Inflammatory macrophage treated with lipopolysaccharide for 4 hours (primary cell): ENCODE results near the gene EIF4G2.

Experiments used
- DNase-seq: peaks from one replicate; pipeline ENCODE4 v3.0.0-alpha.2; 2020

Gene EIF4G2

DNA sequence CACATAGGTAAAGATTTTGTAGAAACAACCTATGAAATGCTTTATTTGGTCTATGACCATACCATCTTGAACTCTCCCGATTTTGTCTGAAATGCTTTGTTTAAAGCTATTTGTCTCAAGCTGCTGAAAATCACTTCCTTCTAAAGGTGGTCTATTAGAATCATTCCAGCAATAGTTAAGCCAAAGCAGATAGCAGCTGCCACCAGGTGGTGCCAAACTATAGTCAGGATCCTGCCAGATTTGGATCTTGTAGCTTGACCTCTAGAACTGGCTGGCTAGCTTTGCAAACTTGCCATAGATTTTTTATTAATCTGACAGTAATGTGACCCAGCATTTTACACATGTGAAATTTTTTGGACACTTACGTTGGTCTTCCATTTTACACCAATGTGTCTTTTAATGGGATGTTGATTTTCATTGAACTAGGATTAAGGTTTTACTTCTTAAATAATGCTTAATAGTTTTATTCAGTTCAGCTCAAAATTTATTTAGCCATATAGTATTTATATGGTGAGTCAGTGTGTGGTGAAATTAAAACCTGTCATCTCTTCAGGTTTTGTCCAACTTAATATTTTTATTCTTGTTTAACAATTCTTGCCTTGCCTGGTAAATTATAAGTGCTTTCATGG, 38.0 kb downstream of the EIF4G2 start:
- peak; percentile 64 for DNase-seq

DNA sequence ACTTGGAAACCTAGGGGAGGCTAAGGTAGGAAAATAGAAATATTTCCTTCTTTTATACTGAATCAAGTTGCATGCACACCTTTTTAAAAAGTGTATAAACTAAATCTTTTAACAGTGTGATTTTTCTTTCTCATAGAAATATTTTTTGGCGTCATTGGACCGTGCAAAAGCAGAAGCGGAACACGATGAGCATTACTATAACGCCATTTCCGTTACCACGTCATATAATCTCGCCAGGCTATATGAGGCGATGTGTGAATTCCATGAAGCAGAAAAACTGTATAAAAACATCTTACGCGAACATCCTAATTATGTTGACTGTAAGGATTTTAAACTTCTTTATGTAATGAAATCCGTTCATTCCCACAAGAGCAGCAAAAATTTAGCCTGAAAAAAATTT, 44.3 kb downstream of the EIF4G2 start:
- DNase-seq, result no peak

GRCh38 chr11:10763766-10764165, 45.0 kb downstream of the EIF4G2 start:
- no peak for DNase-seq

GRCh38 chr11:10762913-10763421, 45.8 kb downstream of the EIF4G2 start:
- DNase-seq, result no peak

DNA sequence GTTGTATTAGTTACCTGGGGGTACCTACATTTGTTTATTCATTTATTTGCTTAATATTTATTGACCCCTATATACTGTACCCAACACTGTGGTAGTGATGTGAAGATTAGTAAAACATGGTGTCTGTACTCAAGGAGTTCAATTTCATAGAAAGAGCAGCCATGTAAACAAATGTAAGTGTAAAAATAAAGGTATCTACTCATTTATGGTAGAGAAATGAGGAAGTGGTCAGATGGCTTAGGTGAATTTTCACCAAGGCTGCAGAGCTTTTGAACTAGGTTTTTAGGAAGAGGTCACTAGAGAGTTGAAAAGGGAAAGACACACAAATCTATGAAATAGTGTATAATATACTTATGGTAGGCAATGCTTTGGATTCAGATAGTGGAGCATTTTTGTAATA, 46.5 kb downstream of the EIF4G2 start:
- DNase-seq, result no peak

GRCh38 chr11:10761085-10761698, 47.5 kb downstream of the EIF4G2 start:
- no peak for DNase-seq

DNA sequence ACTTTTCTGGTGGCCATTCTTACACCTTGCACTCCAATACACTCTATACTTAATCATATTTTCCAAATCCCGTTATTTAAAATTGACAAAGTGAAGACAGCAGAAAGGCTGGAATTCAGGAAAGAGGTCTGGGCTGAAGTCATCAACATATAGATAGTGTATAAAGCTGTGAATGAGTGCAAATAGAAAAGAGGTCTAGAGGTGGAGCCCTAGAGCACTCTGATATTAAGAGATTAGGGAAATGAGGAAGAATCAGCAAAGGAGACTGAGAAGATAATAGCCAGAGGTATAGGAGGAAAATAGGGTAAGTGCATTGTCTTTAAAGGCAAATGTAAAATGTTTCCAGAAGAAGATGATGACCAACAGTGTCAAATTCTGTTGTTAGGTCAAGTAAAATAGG, 49.8 kb downstream of the EIF4G2 start:
- peak; percentile 32 for DNase-seq

DNA sequence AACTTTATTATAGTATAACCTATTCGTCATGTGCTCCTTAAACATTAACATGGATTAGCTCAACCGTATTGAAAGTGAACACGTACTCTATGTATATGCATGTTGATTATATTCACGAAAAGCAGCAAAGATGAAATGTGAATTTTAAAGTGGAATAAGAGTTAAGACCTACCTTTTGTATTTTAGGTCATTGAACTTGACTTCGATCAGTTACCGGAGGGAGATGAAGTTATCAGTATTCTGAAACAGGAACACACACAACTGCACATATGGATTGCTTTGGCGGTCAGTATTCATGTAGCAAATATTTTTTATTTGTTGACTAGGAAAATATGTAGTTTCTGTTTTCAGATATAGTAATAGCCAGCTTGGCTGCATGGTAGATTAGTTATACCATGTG, 56.2 kb downstream of the EIF4G2 start:
- DNase-seq, result no peak

DNA sequence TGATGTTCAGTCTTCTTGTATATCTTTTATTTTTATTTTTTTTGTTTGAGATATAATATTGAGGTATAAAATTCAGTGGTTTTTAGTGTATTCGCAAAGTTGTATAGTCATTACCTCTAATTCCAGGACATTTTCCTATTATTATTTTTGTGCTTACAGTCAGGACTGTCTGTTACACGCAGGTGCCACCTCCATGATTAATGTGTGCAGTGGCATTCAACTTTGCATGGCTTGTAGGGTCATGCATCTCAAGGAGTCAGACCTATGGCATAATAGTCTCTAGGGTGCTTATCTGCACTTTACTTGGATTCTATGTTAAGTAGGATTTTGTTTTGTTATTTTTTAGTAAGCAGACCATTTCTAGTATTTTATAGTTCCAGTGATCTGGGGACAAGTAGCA, 56.7 kb downstream of the EIF4G2 start:
- no peak for DNase-seq

DNA sequence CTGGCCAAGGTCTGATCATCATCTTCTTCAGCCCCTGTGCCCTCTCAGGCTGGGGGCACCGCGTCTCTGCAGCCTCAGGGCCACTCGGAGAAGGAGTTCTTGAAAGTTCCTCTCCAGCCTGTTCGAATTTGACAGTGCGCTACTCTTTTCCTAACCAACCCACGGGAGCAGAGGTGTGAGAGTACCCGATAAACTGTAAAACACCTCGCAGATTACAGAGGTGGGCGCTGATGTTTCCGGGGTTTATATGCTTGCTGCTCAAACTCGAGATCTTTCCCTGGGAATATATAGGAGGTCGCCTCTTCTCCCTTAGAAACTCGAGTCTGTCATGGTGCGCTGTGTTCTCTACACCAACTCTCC, 57.2 kb downstream of the EIF4G2 start:
- DNase-seq, result peak; percentile 23

DNA sequence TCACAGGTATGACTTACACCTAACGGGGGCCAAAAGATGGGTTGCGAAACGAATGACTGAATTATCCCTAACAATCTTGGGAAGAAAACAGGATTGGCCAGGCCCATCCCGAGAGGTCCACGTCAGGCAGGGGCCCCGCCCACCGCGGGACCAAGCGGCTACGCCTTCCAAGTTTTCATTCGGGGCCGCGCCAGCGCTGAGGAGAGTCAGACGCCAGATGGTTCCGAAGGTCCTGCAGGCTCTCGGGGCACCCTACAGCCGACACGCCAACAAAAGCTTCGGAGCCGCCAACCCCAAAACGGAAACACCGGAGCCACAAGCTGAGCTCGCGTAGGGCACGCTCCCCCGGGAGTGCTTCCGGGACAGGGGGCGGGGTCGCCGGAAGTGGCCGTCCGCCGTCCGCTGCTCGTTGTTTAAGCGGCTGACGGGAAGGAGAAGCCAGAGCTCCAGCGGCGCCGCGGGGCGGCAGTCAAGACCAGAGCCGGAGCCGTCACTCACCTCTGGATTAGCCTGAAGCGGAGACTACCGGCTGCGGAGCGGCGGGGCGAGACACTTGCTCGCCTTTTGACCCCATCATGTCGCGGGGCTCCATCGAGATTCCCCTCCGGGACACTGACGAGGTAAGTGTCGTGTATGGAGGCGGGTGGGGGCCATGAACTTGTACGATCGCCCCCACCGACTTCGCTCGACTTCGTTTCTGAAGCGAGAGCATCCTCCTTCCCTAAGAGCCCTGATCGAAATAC, 57.7 kb downstream of the EIF4G2 start, which contains the start of gene CTR9:
CTR9 (plus strand) TSS at position 409 of the 743 bp plus-strand sequence; CDS start at position 576, 167 bp downstream.
- peak; percentile 91 for DNase-seq

DNA sequence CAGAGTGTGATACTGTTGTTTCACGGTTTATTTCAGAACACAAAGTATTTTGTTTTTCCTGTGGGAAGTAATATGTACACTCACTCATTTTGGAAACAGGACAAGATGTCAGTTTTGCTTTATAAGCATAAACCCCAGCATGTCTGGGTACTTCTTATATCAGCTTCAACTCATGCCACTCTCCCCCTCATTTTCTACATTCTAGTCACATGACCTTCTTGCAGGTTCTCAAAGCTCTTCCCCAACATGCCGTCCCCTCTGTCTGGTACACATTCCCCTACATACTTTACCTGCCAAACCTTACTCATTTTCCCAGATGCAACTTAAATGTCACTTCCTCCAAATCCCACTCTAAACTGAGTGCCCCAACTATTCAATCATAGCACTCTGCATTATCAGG, 59.2 kb downstream of the EIF4G2 start:
- no peak for DNase-seq

DNA sequence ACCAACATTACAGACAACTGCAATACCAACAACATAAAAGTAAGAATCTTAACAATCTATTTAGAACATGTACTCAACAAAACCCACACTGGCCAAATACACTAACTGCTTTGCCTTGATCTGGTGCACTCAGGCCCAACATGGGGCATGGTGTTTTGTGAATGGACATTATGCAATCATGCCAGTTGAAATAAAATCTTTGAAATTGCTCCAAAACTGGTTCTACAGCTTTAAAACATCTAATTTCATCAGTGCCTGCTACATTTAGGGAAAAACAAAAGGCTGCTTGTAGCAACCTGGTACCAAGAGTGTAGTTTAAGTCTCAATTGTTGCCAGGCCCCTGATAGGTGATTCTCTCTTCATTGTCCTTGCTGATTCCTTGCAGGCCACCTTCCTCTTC, 61.0 kb downstream of the EIF4G2 start:
- DNase-seq, result no peak
